Transverse colon (tissue), 4 donors: ENCODE data around the gene GRIK4.

ENCODE experiments used
- EP300 ChIP-seq: sonication (generic); formaldehyde crosslinking; IDR thresholded peaks from one replicate; pipeline ENCODE4 v1.6.1; 2017; ENCODE audit warnings: antibody characterized with exemption, low read depth
- POLR2A ChIP-seq: fragments of 450-650 bp; IDR thresholded peaks from one replicate; pipeline ENCODE4 v1.6.1; 2016; ENCODE audit warnings: antibody characterized with exemption, mild to moderate bottlenecking, moderate library complexity
- POLR2AphosphoS5 ChIP-seq, 3 donors: sonication (generic); formaldehyde crosslinking; IDR thresholded peaks; one replicate each; pipeline ENCODE4 v1.6.1; 2016; ENCODE audit warnings: antibody characterized with exemption in 3 of 3
- TF ChIP-seq, protein P1 (sequence below), 5 experiments: fragments of 200-600 bp in 3 of 5; fragments of 450-650 bp in 2 of 5; sonication (generic) in 3 of 5; IDR thresholded peaks; 1 replicate in 2 of 5; 2 replicates in 3 of 5; pipeline ENCODE4 v1.5.1; 2016 to 2017; ENCODE audit warnings: antibody characterized with exemption in 5 of 5, inconsistent platforms in 3 of 5, mild to moderate bottlenecking in 2 of 5, moderate library complexity in 1 of 5

DNA sequence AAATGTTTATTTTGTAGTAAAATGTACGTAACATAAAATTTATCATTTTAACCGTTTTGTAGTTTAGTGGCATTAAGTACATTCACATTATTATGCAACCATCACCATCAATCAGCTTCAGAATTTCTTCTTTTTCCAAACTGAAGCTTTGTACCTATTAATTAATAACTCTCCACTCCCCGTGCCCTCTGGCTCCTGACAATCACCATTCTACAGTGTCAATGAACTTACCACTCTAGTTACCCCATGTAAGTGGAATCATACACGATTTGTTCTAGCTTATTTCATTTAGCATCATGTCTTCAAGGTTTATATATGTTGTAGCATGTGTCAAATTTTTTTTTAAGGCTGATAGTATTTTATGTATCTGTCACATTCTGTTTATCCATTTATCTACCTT is 522.1 kb downstream of the GRIK4 start:
- TF ChIP-seq POLR2A (no peak), POLR2AphosphoS5 (IDR thresholded peaks at IDR 0.05) (no peak), EP300 (no peak)
- TF ChIP-seq, protein P1, sequence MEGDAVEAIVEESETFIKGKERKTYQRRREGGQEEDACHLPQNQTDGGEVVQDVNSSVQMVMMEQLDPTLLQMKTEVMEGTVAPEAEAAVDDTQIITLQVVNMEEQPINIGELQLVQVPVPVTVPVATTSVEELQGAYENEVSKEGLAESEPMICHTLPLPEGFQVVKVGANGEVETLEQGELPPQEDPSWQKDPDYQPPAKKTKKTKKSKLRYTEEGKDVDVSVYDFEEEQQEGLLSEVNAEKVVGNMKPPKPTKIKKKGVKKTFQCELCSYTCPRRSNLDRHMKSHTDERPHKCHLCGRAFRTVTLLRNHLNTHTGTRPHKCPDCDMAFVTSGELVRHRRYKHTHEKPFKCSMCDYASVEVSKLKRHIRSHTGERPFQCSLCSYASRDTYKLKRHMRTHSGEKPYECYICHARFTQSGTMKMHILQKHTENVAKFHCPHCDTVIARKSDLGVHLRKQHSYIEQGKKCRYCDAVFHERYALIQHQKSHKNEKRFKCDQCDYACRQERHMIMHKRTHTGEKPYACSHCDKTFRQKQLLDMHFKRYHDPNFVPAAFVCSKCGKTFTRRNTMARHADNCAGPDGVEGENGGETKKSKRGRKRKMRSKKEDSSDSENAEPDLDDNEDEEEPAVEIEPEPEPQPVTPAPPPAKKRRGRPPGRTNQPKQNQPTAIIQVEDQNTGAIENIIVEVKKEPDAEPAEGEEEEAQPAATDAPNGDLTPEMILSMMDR (IDR thresholded peaks at IDR 0.05), result no peak
